HEK293 (cell line): Measurements from ENCODE around the gene TBC1D16.
A peak's percentile ranks its signal among the peaks of the same experiment; 100 is the strongest.

Experiments
- CTCF ChIA-PET: fragments of 350-600 bp; formaldehyde crosslinking; extraction: SDS; loops from one replicate; lab custom pipeline; 2021; ENCODE audit warnings: antibody characterized with exemption; lab: Yijun Ruan, JAX
- POLR2A ChIA-PET: fragments of 300-600 bp; formaldehyde crosslinking; extraction: SDS; loops from one replicate; lab custom pipeline; 2020; ENCODE audit warnings: antibody characterized with exemption, inconsistent platforms; lab: Yijun Ruan, JAX
- H3K27ac ChIP-seq: fragments of 200-500 bp; sonication (Bioruptor generic); 2 replicates; pipeline ENCODE4 v1.5.1; 2014; ENCODE audit warnings: low read depth, low read length, control low read depth, inconsistent platforms; ENCODE audit errors: extremely low read depth
- H3K36me3 ChIP-seq, 2 experiments: fragments of 200-500 bp in 1 of 2; sonication (Bioruptor generic) in 1 of 2; 1 replicate in 1 of 2; 2 replicates in 1 of 2; pipeline ENCODE4 v1.5.1; 2014 to 2017; ENCODE audit warnings: inconsistent platforms in 2 of 2, low read length in 2 of 2; ENCODE audit not compliant: control insufficient read depth in 2 of 2, insufficient read depth in 1 of 2
- H3K4me1 ChIP-seq: fragments of 200-500 bp; sonication (Bioruptor generic); 2 replicates; pipeline ENCODE4 v1.5.1; 2014; ENCODE audit warnings: mild to moderate bottlenecking, low read length, inconsistent platforms; ENCODE audit not compliant: control insufficient read depth, insufficient read depth
- H3K4me3 ChIP-seq: 2 replicates; pipeline ENCODE4 v1.5.1; 2011; ENCODE audit warnings: low read depth, mild to moderate bottlenecking, control low read depth, low read length, moderate library complexity
- H3K9me3 ChIP-seq: fragments of 200-500 bp; sonication (Bioruptor generic); 2 replicates; pipeline ENCODE4 v1.5.1; 2014; ENCODE audit warnings: low read depth, low read length, inconsistent platforms; ENCODE audit not compliant: control insufficient read depth, insufficient read depth
- GLI2 ChIP-seq: fragments of 450-650 bp; formaldehyde crosslinking; IDR thresholded peaks from 2 replicates; pipeline ENCODE4; 2017; ENCODE audit warnings: missing biosample characterization, missing genetic modification characterization, low read depth, borderline replicate concordance
- GLIS2 ChIP-seq: fragments of 450-650 bp; formaldehyde crosslinking; IDR thresholded peaks from 2 replicates; pipeline ENCODE4 v1.5.1; 2016; ENCODE audit warnings: missing biosample characterization, missing genetic modification characterization
- HIC1 ChIP-seq: fragments of 450-650 bp; formaldehyde crosslinking; IDR thresholded peaks from 2 replicates; pipeline ENCODE4 v1.5.1; 2016; ENCODE audit warnings: missing biosample characterization, missing genetic modification characterization
- KLF9 ChIP-seq: fragments of 450-650 bp; formaldehyde crosslinking; IDR thresholded peaks from 2 replicates; pipeline ENCODE4 v1.5.1; 2016; ENCODE audit warnings: missing biosample characterization, missing genetic modification characterization, low read depth
- PRDM4 ChIP-seq: fragments of 450-650 bp; formaldehyde crosslinking; IDR thresholded peaks from 2 replicates; pipeline ENCODE4 v1.5.1; 2017; ENCODE audit warnings: missing biosample characterization, missing genetic modification characterization
- ZBTB17 ChIP-seq: fragments of 450-650 bp; formaldehyde crosslinking; IDR thresholded peaks from 2 replicates; pipeline ENCODE4 v1.5.1; 2016; ENCODE audit warnings: missing biosample characterization, missing genetic modification characterization
- ZBTB20 ChIP-seq: fragments of 450-650 bp; formaldehyde crosslinking; IDR thresholded peaks from 2 replicates; pipeline ENCODE4 v1.5.1; 2016; ENCODE audit warnings: missing biosample characterization, missing genetic modification characterization
- ZBTB8A ChIP-seq: fragments of 450-650 bp; formaldehyde crosslinking; IDR thresholded peaks from 2 replicates; pipeline ENCODE4 v1.5.1; 2016; ENCODE audit warnings: missing biosample characterization, missing genetic modification characterization
- ZIC2 ChIP-seq: fragments of 450-650 bp; formaldehyde crosslinking; IDR thresholded peaks from 2 replicates; pipeline ENCODE4 v1.5.1; 2016; ENCODE audit warnings: missing biosample characterization, missing genetic modification characterization
- ZNF132 ChIP-seq: fragments of 450-650 bp; formaldehyde crosslinking; IDR thresholded peaks from 2 replicates; pipeline ENCODE4 v1.5.1; 2017; ENCODE audit warnings: missing biosample characterization, missing genetic modification characterization, borderline replicate concordance
- ZNF174 ChIP-seq: fragments of 450-650 bp; formaldehyde crosslinking; IDR thresholded peaks from 2 replicates; pipeline ENCODE4 v1.5.0; 2017; ENCODE audit warnings: missing biosample characterization, mild to moderate bottlenecking, missing genetic modification characterization
- ZNF2 ChIP-seq: fragments of 450-650 bp; formaldehyde crosslinking; IDR thresholded peaks from 2 replicates; pipeline ENCODE4 v1.5.1; 2016; ENCODE audit warnings: missing biosample characterization, missing genetic modification characterization
- ZNF654 ChIP-seq: fragments of 450-650 bp; formaldehyde crosslinking; IDR thresholded peaks from 2 replicates; pipeline ENCODE4 v1.5.1; 2016; ENCODE audit warnings: low read depth, missing biosample characterization, missing genetic modification characterization
- TF ChIP-seq, protein P1 (sequence below): fragments of 450-650 bp; formaldehyde crosslinking; conservative IDR thresholded peaks from 2 replicates; pipeline ENCODE4 v1.5.1; 2016; ENCODE audit warnings: low read depth, missing biosample characterization, missing genetic modification characterization
- TF ChIP-seq, protein P2 (sequence below): fragments of 450-650 bp; formaldehyde crosslinking; IDR thresholded peaks from 2 replicates; pipeline ENCODE4 v1.5.1; 2016; ENCODE audit warnings: missing biosample characterization, missing genetic modification characterization
- TF ChIP-seq, protein P3 (sequence below): fragments of 450-650 bp; formaldehyde crosslinking; IDR thresholded peaks from 2 replicates; pipeline ENCODE4 v1.5.1; 2016; ENCODE audit warnings: missing biosample characterization, missing genetic modification characterization

TBC1D16 gene

DNA sequence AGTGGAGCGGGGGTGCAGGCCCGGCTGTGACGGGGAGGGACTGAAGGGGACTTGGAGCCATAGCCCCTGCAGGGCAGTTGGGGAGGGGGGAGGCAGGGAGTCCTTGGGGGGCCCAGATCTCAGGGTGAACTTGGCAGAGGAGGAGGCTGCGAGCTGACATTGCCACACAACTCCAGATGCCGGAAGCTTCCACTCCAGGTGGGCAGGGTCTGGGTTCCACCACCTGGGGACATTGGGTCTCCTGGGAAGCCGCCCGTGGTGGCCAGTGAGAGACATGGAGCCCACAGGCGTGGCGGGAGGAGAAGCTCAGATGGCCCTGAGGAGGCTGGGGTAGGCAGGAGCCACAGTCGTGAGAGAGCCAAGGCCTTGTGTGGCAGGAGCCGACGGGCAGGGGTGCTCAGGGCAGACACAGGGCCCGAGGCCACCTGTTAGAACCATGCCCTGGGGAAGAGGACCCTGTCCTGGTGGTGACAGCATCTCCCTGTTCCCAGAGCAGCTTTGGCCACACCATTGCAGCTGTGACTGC is 47.5 kb upstream of the TBC1D16 start:
- H3K27ac ChIP-seq = no peak overlapping the region
- POLR2A ChIA-PET = interaction anchor here (1.1 to 2.5 kb wide), 2 partner anchors 18 to 63 kb away, joined by 5 to 13 read pairs; partner anchors contain the start of gene GAA
- no peak overlapping the region for H3K4me3 ChIP-seq
- TF ChIP-seq ZNF654 (tag by site-specific recombination) (no peak), GLIS2 (tag by site-specific recombination) (0 out of 2 replicates have a peak, but pooled peaks have one; percentile 9)
- TF ChIP-seq, all 188 proteins: peak for 1
- Histone ChIP-seq H3K4me1 (no peaks in the 10 kb centered on the region), H3K36me3 (no peaks in the 10 kb centered on the region), H3K9me3 (no peaks in the 10 kb centered on the region)
- CTCF ChIA-PET = interaction anchor here (0.6 to 4.8 kb wide), 28 partner anchors 10 to 808 kb away, joined by 3 to 51 read pairs (median 4); partner anchors contain the start of gene GAA

DNA sequence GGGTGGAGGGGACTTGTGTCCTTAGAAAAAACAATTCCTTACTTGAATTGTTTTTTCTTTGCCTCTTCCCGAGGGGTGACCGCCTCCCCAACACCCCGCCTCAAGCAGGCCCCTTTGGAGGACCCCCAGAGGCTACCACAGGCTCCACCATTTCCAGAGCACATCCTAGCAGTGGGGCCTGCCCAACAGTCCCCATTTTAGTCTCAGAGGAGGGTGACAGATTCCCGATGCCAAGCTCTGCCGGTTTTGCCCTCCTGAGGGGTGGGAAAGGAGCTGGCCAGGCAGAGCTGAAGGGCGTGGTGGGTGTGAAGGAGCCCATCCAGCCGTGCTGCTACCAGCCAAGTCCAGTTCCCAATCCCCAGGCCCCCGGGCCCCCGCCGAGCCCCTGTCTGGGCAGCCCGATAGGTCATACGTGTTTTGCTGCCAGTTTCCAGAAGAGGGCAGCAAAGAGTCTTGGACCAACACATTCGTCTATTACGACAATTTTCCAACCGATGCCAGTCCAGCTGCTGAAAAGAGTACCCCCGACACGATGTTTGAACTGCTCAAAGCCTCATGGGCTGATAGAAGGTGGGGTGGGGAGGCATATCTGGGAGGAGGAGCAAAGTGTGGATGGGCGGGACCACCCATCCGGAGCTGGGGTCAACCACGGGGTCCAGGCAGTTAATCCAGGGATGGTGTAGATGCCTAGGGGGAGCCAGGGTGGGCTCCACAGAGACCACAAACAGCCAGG is 46.9 kb upstream of the TBC1D16 start:
- no peak overlapping the region for H3K4me3 ChIP-seq
- H3K27ac ChIP-seq = no peak overlapping the region
- no peaks in the 10 kb centered on the region for H3K9me3 ChIP-seq
- POLR2A ChIA-PET = interaction anchor here (1.1 to 2.5 kb wide), 2 partner anchors 19 to 64 kb away, joined by 5 to 13 read pairs; partner anchors contain the start of gene GAA
- no peaks in the 10 kb centered on the region for H3K4me1 ChIP-seq
- CTCF ChIA-PET = interaction anchor here (0.6 to 4.8 kb wide), 35 partner anchors 11 to 1245 kb away, joined by 3 to 51 read pairs (median 4); partner anchors contain the start of gene GAA
- H3K36me3 ChIP-seq = no peaks in the 10 kb centered on the region
- no peak for TF ChIP-seq GLI2 (tag by site-specific recombination)
- TF ChIP-seq HIC1 (tag by site-specific recombination) = peak; percentile 44
- TF ChIP-seq GLIS2 (tag by site-specific recombination) = 0 out of 2 replicates have a peak, but pooled peaks have one; percentile 7
- TF ChIP-seq ZBTB20 (tag by site-specific recombination) = no peak
- TF ChIP-seq KLF9 (tag by site-specific recombination) = no peak
- TF ChIP-seq, protein P1, sequence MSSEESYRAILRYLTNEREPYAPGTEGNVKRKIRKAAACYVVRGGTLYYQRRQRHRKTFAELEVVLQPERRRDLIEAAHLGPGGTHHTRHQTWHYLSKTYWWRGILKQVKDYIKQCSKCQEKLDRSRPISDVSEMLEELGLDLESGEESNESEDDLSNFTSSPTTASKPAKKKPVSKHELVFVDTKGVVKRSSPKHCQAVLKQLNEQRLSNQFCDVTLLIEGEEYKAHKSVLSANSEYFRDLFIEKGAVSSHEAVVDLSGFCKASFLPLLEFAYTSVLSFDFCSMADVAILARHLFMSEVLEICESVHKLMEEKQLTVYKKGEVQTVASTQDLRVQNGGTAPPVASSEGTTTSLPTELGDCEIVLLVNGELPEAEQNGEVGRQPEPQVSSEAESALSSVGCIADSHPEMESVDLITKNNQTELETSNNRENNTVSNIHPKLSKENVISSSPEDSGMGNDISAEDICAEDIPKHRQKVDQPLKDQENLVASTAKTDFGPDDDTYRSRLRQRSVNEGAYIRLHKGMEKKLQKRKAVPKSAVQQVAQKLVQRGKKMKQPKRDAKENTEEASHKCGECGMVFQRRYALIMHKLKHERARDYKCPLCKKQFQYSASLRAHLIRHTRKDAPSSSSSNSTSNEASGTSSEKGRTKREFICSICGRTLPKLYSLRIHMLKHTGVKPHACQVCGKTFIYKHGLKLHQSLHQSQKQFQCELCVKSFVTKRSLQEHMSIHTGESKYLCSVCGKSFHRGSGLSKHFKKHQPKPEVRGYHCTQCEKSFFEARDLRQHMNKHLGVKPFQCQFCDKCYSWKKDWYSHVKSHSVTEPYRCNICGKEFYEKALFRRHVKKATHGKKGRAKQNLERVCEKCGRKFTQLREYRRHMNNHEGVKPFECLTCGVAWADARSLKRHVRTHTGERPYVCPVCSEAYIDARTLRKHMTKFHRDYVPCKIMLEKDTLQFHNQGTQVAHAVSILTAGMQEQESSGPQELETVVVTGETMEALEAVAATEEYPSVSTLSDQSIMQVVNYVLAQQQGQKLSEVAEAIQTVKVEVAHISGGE (tag by site-specific recombination) = no peak
- no peak for TF ChIP-seq ZNF132 (tag by site-specific recombination)
- peak; percentile 58; the same call in 1 of the 2 replicates for TF ChIP-seq ZIC2 (tag by site-specific recombination)
- no peak for TF ChIP-seq ZBTB8A (tag by site-specific recombination)
- TF ChIP-seq, protein P2, sequence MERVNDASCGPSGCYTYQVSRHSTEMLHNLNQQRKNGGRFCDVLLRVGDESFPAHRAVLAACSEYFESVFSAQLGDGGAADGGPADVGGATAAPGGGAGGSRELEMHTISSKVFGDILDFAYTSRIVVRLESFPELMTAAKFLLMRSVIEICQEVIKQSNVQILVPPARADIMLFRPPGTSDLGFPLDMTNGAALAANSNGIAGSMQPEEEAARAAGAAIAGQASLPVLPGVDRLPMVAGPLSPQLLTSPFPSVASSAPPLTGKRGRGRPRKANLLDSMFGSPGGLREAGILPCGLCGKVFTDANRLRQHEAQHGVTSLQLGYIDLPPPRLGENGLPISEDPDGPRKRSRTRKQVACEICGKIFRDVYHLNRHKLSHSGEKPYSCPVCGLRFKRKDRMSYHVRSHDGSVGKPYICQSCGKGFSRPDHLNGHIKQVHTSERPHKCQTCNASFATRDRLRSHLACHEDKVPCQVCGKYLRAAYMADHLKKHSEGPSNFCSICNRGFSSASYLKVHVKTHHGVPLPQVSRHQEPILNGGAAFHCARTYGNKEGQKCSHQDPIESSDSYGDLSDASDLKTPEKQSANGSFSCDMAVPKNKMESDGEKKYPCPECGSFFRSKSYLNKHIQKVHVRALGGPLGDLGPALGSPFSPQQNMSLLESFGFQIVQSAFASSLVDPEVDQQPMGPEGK (tag by site-specific recombination) = peak; percentile 86
- no peak for TF ChIP-seq ZNF2
- no peak for TF ChIP-seq ZNF174
- no peak for TF ChIP-seq PRDM4 (tag by site-specific recombination)
- 0 out of 2 replicates have a peak, but pooled peaks have one; percentile 21 for TF ChIP-seq ZBTB17 (tag by site-specific recombination)
- TF ChIP-seq, protein P3, sequence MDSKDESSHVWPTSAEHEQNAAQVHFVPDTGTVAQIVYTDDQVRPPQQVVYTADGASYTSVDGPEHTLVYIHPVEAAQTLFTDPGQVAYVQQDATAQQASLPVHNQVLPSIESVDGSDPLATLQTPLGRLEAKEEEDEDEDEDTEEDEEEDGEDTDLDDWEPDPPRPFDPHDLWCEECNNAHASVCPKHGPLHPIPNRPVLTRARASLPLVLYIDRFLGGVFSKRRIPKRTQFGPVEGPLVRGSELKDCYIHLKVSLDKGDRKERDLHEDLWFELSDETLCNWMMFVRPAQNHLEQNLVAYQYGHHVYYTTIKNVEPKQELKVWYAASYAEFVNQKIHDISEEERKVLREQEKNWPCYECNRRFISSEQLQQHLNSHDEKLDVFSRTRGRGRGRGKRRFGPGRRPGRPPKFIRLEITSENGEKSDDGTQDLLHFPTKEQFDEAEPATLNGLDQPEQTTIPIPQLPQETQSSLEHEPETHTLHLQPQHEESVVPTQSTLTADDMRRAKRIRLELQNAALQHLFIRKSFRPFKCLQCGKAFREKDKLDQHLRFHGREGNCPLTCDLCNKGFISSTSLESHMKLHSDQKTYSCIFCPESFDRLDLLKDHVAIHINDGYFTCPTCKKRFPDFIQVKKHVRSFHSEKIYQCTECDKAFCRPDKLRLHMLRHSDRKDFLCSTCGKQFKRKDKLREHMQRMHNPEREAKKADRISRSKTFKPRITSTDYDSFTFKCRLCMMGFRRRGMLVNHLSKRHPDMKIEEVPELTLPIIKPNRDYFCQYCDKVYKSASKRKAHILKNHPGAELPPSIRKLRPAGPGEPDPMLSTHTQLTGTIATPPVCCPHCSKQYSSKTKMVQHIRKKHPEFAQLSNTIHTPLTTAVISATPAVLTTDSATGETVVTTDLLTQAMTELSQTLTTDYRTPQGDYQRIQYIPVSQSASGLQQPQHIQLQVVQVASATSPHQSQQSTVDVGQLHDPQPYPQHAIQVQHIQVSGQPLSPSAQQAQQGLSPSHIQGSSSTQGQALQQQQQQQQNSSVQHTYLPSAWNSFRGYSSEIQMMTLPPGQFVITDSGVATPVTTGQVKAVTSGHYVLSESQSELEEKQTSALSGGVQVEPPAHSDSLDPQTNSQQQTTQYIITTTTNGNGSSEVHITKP = peak; percentile 55
